GM13977 (cell line): ENCODE measurements around the gene CLN6.

Experiments
- DNase-seq: peaks from one replicate; pipeline ENCODE4 v3.0.0; 2012; ENCODE audit warnings: low spot score
- CTCF ChIP-seq: IDR thresholded peaks from 2 replicates; pipeline ENCODE4 v1.5.1; 2012; ENCODE audit warnings: mild to moderate bottlenecking, control low read depth; ENCODE audit not compliant: insufficient read depth; ENCODE audit errors: extremely low read depth, missing control alignments
- in situ Hi-C: fragments of 300-500 bp; cut with MboI; formaldehyde crosslinking; loops from one replicate; pipeline ENCODE4 v1.12.0; 2022; ENCODE audit warnings: low sequenced_read_pairs, low pct_unique_long_range_greater_than_20kb, mixed read lengths, inconsistent platforms; ENCODE audit not compliant: unreplicated experiment

Gene CLN6

DNA sequence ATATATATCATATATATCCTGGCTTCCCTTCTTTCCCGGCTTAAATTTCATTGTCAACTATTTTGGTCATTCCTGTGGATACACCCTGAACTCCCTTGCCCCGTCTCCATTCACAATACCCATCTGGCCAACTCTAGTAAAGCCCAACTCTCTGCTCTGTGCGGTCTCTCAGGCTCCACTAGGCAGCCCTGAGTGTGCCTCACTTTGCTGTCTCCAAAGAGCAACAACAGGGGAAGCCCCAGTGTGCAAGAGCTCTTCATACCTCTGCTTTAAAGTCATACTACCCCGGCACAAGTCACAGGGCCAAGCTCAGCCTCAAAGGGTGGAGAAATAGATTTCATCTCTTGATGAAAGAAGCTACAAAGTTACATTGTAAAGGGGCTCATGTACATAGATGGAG lies 29.2 kb upstream of the CLN6 start:
- DNase-seq, result no peak
- no peak for TF ChIP-seq CTCF
- in situ Hi-C loops, result no loop called here

DNA sequence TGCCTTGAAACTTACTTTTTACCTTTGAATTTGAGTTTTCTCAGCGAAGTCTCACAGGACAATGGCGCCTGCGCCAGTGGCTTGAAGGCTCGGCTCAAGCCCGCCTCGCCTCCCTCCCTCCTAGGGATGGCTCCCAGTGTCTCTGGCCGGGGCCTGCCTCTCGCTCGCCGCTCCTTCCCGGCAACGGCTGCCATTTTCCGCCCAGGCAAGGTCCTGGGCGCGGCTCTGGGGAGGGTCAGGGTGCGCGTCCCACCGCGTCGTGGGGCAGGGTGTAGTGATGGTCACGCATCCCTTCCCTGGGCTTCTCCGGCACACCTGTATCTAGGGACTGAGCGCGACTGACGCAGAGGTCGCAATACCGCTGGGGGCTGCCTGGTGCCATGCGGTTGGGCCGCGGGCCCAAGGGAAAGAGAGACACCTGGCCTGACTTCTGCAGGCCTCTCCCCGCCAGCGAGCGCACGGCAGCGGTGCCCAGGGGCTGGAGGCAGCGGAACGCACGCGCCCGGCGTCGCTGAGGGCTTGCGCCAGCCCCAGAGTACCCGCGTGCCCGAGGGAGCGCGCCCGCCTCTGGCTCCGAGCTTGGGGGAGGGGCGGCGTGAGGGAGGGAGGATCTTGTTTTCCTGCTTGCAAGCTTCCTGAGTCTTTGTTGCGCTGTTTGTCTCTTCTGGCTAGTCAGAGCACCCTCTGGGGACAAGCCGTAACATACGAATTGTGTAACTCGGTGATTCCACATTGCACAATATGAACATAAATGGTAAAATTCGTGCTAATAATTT lies 27.3 kb upstream of the CLN6 start:
- in situ Hi-C loops, result no loop called here
- no peak for TF ChIP-seq CTCF
- DNase-seq, result peak; percentile 58

DNA sequence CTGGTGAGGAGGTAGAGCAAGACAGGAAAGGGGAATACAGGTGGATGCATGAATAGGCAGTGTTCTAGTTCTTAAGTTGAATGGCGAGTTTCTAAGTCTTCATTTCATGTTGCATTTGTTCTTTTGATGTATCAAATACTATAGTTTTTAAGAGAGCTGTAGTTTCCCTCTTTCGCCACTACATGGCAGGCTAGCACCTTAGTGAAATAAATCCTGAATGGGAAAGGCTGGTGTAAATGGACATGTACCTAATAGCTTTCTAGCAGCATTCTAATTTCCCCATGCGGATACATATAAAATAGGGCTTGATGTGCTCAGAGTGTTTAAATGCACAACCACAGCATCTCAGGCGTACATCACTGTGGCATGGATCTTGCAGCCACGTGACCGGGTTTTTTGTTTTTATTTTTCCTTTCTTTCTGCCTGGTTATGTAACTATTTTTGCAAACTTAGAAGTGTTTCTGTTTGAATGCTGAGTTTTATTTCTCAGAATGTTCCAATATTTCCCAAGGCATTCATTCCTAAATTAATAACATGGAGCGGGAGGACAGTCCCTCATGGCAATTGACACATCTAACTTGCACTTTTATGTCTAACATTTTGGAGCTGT lies 23.5 kb upstream of the CLN6 start:
- DNase-seq, result peak; percentile 77
- peak; percentile 77 for TF ChIP-seq CTCF
- in situ Hi-C loops, result no loop called here

- no peak for DNase-seq
- TF ChIP-seq CTCF, result no peak
- in situ Hi-C loops, result no loop called here
Measured at GRCh38 chr15:68249058-68249713, 19.7 kb upstream of the CLN6 start.

DNA sequence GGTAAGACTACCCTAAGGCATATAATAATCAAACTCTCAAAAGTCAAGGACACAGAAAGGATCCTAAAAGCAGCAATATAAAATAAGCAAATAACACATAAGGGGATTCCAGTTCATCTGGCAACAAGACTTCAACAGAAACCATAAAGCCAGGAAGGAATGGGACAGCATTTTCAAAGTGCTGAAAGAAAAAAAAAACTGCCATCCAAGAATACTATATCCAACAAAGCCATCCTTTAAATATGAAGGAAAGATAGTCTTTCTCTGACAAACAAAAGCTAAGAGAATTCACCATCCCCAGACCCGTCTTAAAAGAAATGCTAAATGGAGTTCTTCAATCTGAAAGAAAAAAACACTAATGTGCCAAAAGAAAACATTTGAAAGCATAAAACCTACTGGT lies 14.7 kb upstream of the CLN6 start:
- DNase-seq, result no peak
- no peak for TF ChIP-seq CTCF
- in situ Hi-C loops, result no loop called here

DNA sequence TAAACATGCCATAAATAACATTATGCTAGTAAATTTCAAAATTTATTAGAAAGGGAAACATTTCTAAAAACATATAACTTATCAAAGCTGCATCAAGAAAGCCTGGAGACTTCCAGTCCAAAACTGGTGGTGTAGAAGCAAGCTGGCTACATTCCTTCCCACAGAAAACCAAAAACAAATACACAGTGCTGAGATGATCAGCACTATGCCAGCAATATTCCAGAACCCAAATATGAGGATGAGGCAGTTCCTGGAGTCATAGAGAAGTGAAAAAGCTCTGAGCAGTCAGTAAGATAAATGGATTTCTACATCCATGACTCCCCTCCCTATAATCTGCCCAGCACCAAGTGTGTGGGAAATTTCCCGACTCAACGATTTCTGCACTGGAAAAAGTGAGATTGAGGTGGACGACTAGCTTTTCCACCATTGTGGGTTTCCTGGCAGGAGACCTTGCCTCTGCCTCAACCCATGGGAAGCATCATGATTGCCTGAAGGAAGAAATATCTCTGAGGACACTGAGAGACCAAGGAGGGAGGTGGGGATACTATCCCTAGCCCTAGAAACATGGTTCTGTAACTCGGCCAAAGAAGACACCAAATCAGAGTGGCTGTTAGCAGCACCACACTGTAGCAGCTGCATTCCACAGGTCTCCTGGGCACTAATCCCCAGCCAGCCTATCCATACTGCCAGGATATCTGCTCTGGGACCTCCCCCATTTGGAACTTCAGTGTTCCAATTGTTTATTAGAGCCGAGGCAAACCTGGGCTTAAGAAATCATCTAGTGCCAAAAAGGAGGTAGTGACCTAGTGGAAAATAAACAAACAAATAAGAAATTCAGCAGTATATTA lies 11.8 kb upstream of the CLN6 start:
- in situ Hi-C loops, result no loop called here
- TF ChIP-seq CTCF, result no peak
- no peak for DNase-seq
